Activated naive CD8-positive, alpha-beta T cell treated with anti-CD3 and anti-CD28 coated beads, Interleukin-2, amount 10 ng/mL, durations not matched to agents 7 days and 5 days (primary cell): ENCODE data around the gene OSTN. TPM values are rescaled to one million over a fixed set of nuclear protein-coding genes. Genes with fewer than 3 reads are reported as not detected.

Source experiments
- ATAC-seq: fragments of 150-1000 bp; cut with Tn5 transposase; one replicate; pipeline ENCODE4 v1.10.0; 2021; ENCODE audit warnings: low read depth, moderate library complexity
- POLR2A ChIA-PET: fragments of 350-600 bp; sonication (Branson Sonifier 250); formaldehyde crosslinking; loops from one replicate; lab custom pipeline; 2021; ENCODE audit warnings: antibody characterized with exemption; lab: Charles Lee
- DNase-seq: peaks from one replicate; pipeline ENCODE4 v3.0.0; 2021
- H3K27ac Mint-ChIP-seq: one replicate; pipeline ENCODE4 v1.8.0; 2022; ENCODE audit warnings: mild to moderate bottlenecking, mixed read lengths
- H3K27me3 Mint-ChIP-seq: one replicate; pipeline ENCODE4 v1.8.0; 2022; ENCODE audit warnings: mild to moderate bottlenecking, moderate library complexity, mixed read lengths
- H3K36me3 Mint-ChIP-seq: one replicate; pipeline ENCODE4 v1.8.0; 2021; ENCODE audit warnings: mild to moderate bottlenecking, mixed read lengths
- H3K4me1 Mint-ChIP-seq: one replicate; pipeline ENCODE4 v1.8.0; 2021; ENCODE audit warnings: mixed read lengths
- H3K4me3 Mint-ChIP-seq: one replicate; pipeline ENCODE4 v1.8.0; 2022; ENCODE audit warnings: mild to moderate bottlenecking, moderate library complexity, mixed read lengths
- H3K9me3 Mint-ChIP-seq: one replicate; pipeline ENCODE4 v1.8.0; 2021; ENCODE audit warnings: mixed read lengths
- total RNA-seq, 2 experiments: library from RNA; stranded (reverse); gene quantifications; one replicate each; pipeline ENCODE4 v1.2.3, GENCODE V29; 2021

The OSTN gene
- total RNA-seq, 2 experiments from 2014 or later: not detected

GRCh38 chr3:191314109-191314728 lies 115.2 kb downstream of the OSTN start:
- no peak for DNase-seq
- Mint-ChIP-seq H3K4me3 (no peak overlapping the region), H3K36me3 (no peaks in the 10 kb centered on the region), H3K27ac (no peak overlapping the region), H3K9me3 (peaks cover 6% of the 10 kb centered on the region), H3K4me1 (no peaks in the 10 kb centered on the region), H3K27me3 (no peaks in the 10 kb centered on the region)
- POLR2A ChIA-PET: no interaction called here
- ATAC-seq: no peak

Other genes starting within 250 kb of the OSTN start
- 1 to 10 TPM; 4.9 to 5.1 TPM for gene CCDC50, start 130.2 kb downstream of the OSTN start, total RNA-seq
- gene UTS2B, start 131.3 kb downstream of the OSTN start, total RNA-seq: not detected